ENCODE results near the gene TLE2. TPM values are rescaled to one million over a fixed set of nuclear protein-coding genes. Genes with fewer than 3 reads are reported as not detected.

Gene TLE2
- total and polyA plus RNA-seq, 2 donors = 2.0 to 16.8 TPM

DNA sequence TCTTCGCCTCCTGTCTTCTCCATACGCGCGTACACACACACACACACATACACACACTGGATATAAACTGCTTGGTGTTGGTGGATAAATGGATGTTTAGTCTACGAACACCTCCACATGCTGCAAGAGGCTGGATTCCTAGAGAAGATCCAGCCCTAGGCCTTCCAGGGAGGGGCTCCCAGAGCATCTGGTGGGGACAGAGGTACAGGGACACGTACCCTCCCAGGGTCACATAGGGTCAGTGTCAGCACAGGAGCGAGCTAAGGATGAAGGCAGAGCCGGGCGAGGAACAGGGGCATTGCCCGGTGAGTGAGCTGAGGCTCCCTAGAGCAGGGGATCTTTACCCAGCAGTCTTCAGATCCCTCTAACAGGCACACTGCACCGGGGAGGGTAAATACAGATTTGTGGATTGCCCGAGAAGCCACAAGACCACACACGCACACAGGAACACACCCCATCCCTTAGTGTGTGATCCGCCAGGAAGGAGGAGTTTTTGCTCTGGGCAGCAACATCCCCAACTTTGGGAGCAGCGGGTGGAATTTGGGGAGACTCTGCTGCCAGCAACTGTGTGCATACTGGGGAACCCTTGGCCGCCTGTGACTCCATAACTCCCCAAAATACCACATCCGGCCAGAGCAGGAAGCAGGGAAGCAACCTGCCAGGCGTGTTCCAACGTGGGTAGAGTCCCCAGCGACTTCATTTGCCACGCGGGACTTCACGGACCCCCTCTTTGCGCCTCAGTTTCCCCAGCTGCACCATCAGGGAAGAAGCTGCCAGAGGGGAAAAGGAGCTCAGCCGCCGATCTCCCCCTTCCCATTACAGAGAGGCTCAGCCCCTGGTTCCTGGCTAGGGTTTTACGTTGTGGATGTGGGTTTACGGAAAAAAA is 5.8 kb upstream of the TLE2 start:
- Histone ChIP-seq H3K27me3 (ENCODE audit: control insufficient read depth in 2 of 2, insufficient read depth in 1 of 2, low read length in 1 of 2) (peaks cover 10 to 54% of the 10 kb centered on the region in 2 donors), H3K9me3 (ENCODE audit: control insufficient read depth in 2 of 2, insufficient read depth in 1 of 2, low read length in 1 of 2) (peaks cover 0 to 11% of the 10 kb centered on the region in 2 donors), H3K4me3 (ENCODE audit: low read length in 2 of 2) (peak overlapping the region; percentile 54 to 63), H3K27ac (ENCODE audit: low read depth in 1 of 2, low read length in 1 of 2) (peak overlapping the region; percentile 55 to 77), H3K36me3 (ENCODE audit: control insufficient read depth in 2 of 2, insufficient read depth in 2 of 2, low read length in 1 of 2) (no peaks in the 10 kb centered on the region), H3K4me1 (ENCODE audit: control insufficient read depth in 2 of 2, insufficient read depth in 2 of 2, low read length in 2 of 2) (peaks cover 17 to 26% of the 10 kb centered on the region in 2 donors)
- peak in 4 of 9 donors; percentile 43 to 75 (median 54) for DNase-seq (ENCODE audit: low read depth in 6 of 9, low spot score in 9 of 9)
- WGBS = 17% methylated on average over 28 of the region's 28 CpGs

DNA sequence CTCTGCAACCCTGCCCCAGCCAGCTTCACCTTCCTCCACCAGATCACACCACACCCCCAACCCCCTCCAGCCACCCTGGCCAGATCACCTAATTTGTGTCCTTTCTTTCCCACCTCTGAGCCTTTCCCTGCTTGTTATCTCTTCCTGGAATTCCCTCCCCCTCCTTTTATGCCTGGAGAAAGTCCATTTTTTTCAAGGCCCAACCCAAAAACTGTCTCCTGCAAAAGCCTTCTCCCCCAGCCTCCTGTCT is 5.3 kb upstream of the TLE2 start:
- no peak for DNase-seq (ENCODE audit: low read depth in 6 of 9, low spot score in 9 of 9)
- H3K27ac ChIP-seq (ENCODE audit: low read depth in 1 of 2, low read length in 1 of 2) = peak overlapping the region in 1 of 2 donors; percentile 10

DNA sequence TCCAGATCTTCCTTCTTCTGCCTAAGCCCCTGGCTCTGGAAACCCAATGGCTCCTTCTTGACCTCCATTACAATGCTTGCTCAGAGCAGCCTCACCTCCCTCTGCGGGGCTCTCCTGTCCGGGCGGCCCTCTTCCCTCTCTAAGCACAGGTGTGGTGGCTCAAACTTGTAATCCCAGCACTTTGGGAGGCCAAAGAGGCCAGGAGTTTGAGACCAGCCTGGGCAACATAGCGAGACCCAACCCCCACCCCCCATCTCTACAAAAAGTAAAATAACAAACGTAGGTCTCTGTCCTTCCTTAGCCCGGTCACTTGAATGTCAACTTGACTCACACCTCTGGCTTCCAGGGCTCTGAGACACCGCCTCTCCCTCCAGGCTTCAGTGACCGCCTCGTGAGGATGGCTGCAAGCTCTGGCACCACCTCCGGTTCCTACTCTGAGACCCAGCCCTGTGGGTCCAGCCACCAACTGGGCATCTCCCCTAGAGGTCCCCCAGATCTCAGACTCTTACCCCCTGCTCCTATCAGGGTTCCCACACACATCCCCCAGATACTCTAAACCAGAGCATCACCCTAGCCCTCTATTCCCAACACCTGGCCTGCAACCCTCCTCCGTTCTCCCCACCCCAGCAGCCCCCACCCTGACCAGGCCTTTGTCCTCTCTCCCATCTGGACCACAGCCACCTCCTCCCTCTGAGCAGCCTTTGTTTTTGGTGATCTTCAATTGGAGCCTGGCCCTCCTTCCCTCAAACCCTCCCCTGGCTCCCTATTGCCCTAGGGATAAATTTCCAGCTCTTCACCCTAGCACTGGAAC is 4.7 kb upstream of the TLE2 start:
- no peak overlapping the region for H3K4me3 ChIP-seq (ENCODE audit: low read length in 2 of 2)
- 95% methylated on average over 11 of the region's 11 CpGs for WGBS
- no peak overlapping the region for H3K27ac ChIP-seq (ENCODE audit: low read depth in 1 of 2, low read length in 1 of 2)
- H3K9me3 ChIP-seq (ENCODE audit: control insufficient read depth in 2 of 2, insufficient read depth in 1 of 2, low read length in 1 of 2) = peaks cover 0 to 11% of the 10 kb centered on the region in 2 donors
- H3K4me1 ChIP-seq (ENCODE audit: control insufficient read depth in 2 of 2, insufficient read depth in 2 of 2, low read length in 2 of 2) = peaks cover 17 to 31% of the 10 kb centered on the region in 2 donors
- peaks cover 17 to 61% of the 10 kb centered on the region in 2 donors for H3K27me3 ChIP-seq (ENCODE audit: control insufficient read depth in 2 of 2, insufficient read depth in 1 of 2, low read length in 1 of 2)
- DNase-seq (ENCODE audit: low read depth in 6 of 9, low spot score in 9 of 9) = no peak
- H3K36me3 ChIP-seq (ENCODE audit: control insufficient read depth in 2 of 2, insufficient read depth in 2 of 2, low read length in 1 of 2) = no peaks in the 10 kb centered on the region

More for the DNA sequence above, 5.3 kb upstream of the TLE2 start:
- Histone ChIP-seq H3K4me3 (ENCODE audit: low read length in 2 of 2) (no peak overlapping the region), H3K36me3 (ENCODE audit: control insufficient read depth in 2 of 2, insufficient read depth in 2 of 2, low read length in 1 of 2) (no peaks in the 10 kb centered on the region), H3K9me3 (ENCODE audit: control insufficient read depth in 2 of 2, insufficient read depth in 1 of 2, low read length in 1 of 2) (peaks cover 0 to 11% of the 10 kb centered on the region in 2 donors), H3K27me3 (ENCODE audit: control insufficient read depth in 2 of 2, insufficient read depth in 1 of 2, low read length in 1 of 2) (peaks cover 14 to 59% of the 10 kb centered on the region in 2 donors), H3K4me1 (ENCODE audit: control insufficient read depth in 2 of 2, insufficient read depth in 2 of 2, low read length in 2 of 2) (peaks cover 17 to 30% of the 10 kb centered on the region in 2 donors)

DNA sequence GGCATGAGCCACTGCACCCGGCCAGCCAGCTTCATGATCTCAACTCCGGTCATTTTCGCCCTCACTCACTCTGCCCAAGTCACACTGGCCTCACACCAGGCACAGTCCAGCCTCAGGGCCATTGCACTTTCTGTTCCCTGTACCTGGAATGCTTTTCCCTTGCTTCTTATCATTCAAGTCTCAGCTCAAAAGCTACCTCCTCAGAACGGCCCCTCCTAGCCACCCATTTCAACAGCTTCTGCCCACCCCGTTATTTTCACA is 2.5 kb upstream of the TLE2 start:
- Histone ChIP-seq H3K27me3 (ENCODE audit: control insufficient read depth in 2 of 2, insufficient read depth in 1 of 2, low read length in 1 of 2) (peaks cover 34 to 84% of the 10 kb centered on the region in 2 donors), H3K4me3 (ENCODE audit: low read length in 2 of 2) (no peak overlapping the region), H3K9me3 (ENCODE audit: control insufficient read depth in 2 of 2, insufficient read depth in 1 of 2, low read length in 1 of 2) (peaks cover 0 to 14% of the 10 kb centered on the region in 2 donors), H3K27ac (ENCODE audit: low read depth in 1 of 2, low read length in 1 of 2) (no peak overlapping the region), H3K36me3 (ENCODE audit: control insufficient read depth in 2 of 2, insufficient read depth in 2 of 2, low read length in 1 of 2) (no peaks in the 10 kb centered on the region), H3K4me1 (ENCODE audit: control insufficient read depth in 2 of 2, insufficient read depth in 2 of 2, low read length in 2 of 2) (peaks cover 20 to 38% of the 10 kb centered on the region in 2 donors)
- WGBS = 92% methylated on average over 5 of the region's 5 CpGs
- DNase-seq (ENCODE audit: low read depth in 6 of 9, low spot score in 9 of 9) = no peak

DNA sequence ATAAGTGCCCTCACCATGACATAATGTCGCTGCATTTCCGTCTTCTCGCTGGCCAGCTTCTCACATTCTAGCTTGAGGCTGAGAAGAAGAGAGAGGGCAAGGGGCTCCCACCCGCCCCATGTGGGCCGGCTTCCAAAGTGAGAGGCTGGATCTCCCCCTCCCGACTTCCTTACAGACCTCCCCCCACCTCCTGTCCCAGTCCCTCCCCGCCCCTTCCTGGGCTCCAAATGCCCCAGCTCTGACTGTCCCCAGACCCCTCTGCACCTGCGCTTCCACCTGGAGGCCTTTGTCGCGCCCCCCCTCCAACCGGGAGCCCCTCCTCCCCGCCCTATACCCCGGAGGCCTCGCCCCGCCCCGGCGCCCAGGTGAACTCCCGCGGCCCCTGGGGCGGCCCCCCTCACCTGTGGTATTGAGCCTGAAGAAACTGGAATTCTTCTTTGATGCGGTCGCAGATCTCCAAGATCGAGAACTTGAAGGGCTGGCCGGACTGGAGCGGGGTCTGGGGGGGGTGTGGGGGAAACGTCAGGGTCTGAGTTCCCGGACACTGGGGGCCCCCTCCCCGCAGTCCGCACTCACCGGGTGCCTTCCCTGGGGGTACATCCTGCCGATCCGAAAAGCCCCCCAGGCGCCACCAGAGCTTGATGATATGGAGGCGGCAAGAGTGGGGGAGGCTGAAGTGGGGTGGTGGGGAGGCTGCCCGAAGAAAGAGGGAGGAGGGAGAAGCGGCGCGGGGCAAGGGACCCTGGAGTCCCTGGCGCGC is 595 bp downstream of the TLE2 start:
- Histone ChIP-seq H3K36me3 (ENCODE audit: control insufficient read depth in 2 of 2, insufficient read depth in 2 of 2, low read length in 1 of 2) (no peaks in the 10 kb centered on the region), H3K27ac (ENCODE audit: low read depth in 1 of 2, low read length in 1 of 2) (peak overlapping the region in 1 of 2 donors; percentile 18), H3K27me3 (ENCODE audit: control insufficient read depth in 2 of 2, insufficient read depth in 1 of 2, low read length in 1 of 2) (peaks cover 55 to 94% of the 10 kb centered on the region in 2 donors), H3K4me3 (ENCODE audit: low read length in 2 of 2) (peak overlapping the region; percentile 39 to 80), H3K9me3 (ENCODE audit: control insufficient read depth in 2 of 2, insufficient read depth in 1 of 2, low read length in 1 of 2) (peaks cover 0 to 7% of the 10 kb centered on the region in 2 donors), H3K4me1 (ENCODE audit: control insufficient read depth in 2 of 2, insufficient read depth in 2 of 2, low read length in 2 of 2) (peaks cover 11 to 31% of the 10 kb centered on the region in 2 donors)
- peak in 1 of 9 donors; percentile 43 for DNase-seq (ENCODE audit: low read depth in 6 of 9, low spot score in 9 of 9)
- 1% methylated on average over 40 of the region's 40 CpGs for WGBS

DNA sequence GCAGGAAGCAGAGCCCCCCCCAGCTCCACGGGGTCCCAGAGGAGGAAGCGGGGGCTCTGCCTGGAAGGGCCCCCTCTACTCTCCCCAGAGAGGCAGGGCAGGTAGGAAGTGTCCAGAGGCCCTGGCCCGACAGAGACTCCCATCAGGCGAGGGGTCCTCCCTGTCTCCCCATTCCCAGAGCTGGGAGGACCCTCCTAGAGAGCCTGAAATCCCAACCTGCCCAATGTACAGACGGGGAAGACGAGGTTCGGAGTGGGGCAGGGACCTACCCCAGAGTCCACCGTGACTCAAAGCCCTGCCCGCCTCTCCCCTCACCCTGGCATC is 1.1 kb downstream of the TLE2 start:
- peaks cover 55 to 97% of the 10 kb centered on the region in 2 donors for H3K27me3 ChIP-seq (ENCODE audit: control insufficient read depth in 2 of 2, insufficient read depth in 1 of 2, low read length in 1 of 2)
- DNase-seq (ENCODE audit: low read depth in 6 of 9, low spot score in 9 of 9) = no peak
- peaks cover 0 to 7% of the 10 kb centered on the region in 2 donors for H3K9me3 ChIP-seq (ENCODE audit: control insufficient read depth in 2 of 2, insufficient read depth in 1 of 2, low read length in 1 of 2)
- 38% methylated on average over 9 of the region's 9 CpGs for WGBS
- peaks cover 11 to 31% of the 10 kb centered on the region in 2 donors for H3K4me1 ChIP-seq (ENCODE audit: control insufficient read depth in 2 of 2, insufficient read depth in 2 of 2, low read length in 2 of 2)
- no peak overlapping the region for H3K4me3 ChIP-seq (ENCODE audit: low read length in 2 of 2)
- no peaks in the 10 kb centered on the region for H3K36me3 ChIP-seq (ENCODE audit: control insufficient read depth in 2 of 2, insufficient read depth in 2 of 2, low read length in 1 of 2)
- H3K27ac ChIP-seq (ENCODE audit: low read depth in 1 of 2, low read length in 1 of 2) = no peak overlapping the region

DNA sequence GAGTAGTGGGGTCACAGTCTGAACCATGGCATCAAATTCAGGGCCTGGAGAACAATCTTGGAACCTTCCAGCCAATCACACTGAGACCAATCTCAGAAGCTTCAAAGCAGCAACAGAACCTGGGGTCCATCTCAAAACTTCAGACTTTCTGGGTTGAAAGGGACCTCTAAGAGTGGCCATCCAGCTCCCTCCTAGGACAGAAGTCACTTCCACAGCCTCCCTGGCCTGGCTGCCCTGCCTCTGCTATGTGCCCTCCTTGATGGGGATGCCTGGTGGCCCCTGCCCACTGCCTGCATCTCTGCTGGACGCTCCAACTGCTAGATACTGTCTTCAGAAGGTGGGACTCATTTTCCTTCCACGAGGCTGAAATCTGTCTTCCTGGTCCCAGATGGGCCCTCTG is 1.8 kb downstream of the TLE2 start:
- H3K9me3 ChIP-seq (ENCODE audit: control insufficient read depth in 2 of 2, insufficient read depth in 1 of 2, low read length in 1 of 2) = peaks cover 0 to 7% of the 10 kb centered on the region in 2 donors
- 73% methylated on average over 2 of the region's 2 CpGs for WGBS
- H3K4me1 ChIP-seq (ENCODE audit: control insufficient read depth in 2 of 2, insufficient read depth in 2 of 2, low read length in 2 of 2) = peaks cover 11 to 31% of the 10 kb centered on the region in 2 donors
- H3K27me3 ChIP-seq (ENCODE audit: control insufficient read depth in 2 of 2, insufficient read depth in 1 of 2, low read length in 1 of 2) = peaks cover 55 to 93% of the 10 kb centered on the region in 2 donors
- no peak overlapping the region for H3K27ac ChIP-seq (ENCODE audit: low read depth in 1 of 2, low read length in 1 of 2)
- H3K4me3 ChIP-seq (ENCODE audit: low read length in 2 of 2) = no peak overlapping the region
- no peaks in the 10 kb centered on the region for H3K36me3 ChIP-seq (ENCODE audit: control insufficient read depth in 2 of 2, insufficient read depth in 2 of 2, low read length in 1 of 2)
- no peak for DNase-seq (ENCODE audit: low read depth in 6 of 9, low spot score in 9 of 9)

DNA sequence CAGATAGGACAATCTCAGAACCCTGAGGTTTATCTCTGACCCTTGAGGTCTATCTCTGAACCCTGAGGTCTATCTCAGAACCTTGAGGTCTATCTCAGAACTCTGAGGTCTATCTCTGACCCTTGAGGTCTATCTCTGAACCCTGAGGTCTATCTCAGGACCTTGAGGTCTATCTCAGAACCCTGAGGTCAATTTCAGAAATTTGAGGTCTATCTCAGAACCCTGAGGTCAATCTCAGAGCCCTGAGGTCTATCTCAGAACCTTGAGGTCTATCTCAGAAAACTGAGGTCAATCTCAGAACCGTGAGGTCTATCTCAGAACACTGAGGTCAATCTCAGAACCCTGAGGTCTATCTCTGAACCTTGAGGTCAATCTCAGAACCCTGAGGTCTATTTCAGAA is 2.3 kb downstream of the TLE2 start:
- 97% methylated on average over 1 of the region's 1 CpG for WGBS
- no peak for DNase-seq (ENCODE audit: low read depth in 6 of 9, low spot score in 9 of 9)
- H3K27me3 ChIP-seq (ENCODE audit: control insufficient read depth in 2 of 2, insufficient read depth in 1 of 2, low read length in 1 of 2) = peaks cover 55 to 88% of the 10 kb centered on the region in 2 donors

DNA sequence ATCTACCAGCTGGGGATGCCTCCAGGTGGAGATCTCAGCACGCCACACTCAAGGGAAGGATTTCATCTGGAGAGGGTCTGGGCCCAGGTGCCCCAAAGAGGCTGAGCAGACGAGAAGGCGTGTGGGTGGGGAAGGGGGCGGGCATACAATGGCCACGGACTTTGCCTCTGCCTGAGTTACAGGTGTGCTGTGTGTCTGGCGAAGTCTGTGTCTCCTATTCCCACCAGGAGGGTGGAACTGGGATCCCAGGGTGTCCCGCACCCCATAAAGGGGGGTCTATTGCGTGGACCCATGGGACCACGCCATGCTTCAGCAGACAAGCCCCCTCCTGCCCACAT is 3.6 kb downstream of the TLE2 start:
- H3K4me1 ChIP-seq (ENCODE audit: control insufficient read depth in 2 of 2, insufficient read depth in 2 of 2, low read length in 2 of 2) = peaks cover 11 to 31% of the 10 kb centered on the region in 2 donors
- peaks cover 51 to 78% of the 10 kb centered on the region in 2 donors for H3K27me3 ChIP-seq (ENCODE audit: control insufficient read depth in 2 of 2, insufficient read depth in 1 of 2, low read length in 1 of 2)
- no peaks in the 10 kb centered on the region for H3K36me3 ChIP-seq (ENCODE audit: control insufficient read depth in 2 of 2, insufficient read depth in 2 of 2, low read length in 1 of 2)
- DNase-seq (ENCODE audit: low read depth in 6 of 9, low spot score in 9 of 9) = no peak
- 61% methylated on average over 9 of the region's 9 CpGs for WGBS
- H3K9me3 ChIP-seq (ENCODE audit: control insufficient read depth in 2 of 2, insufficient read depth in 1 of 2, low read length in 1 of 2) = peaks cover 0 to 3% of the 10 kb centered on the region in 2 donors
- no peak overlapping the region for H3K27ac ChIP-seq (ENCODE audit: low read depth in 1 of 2, low read length in 1 of 2)
- H3K4me3 ChIP-seq (ENCODE audit: low read length in 2 of 2) = no peak overlapping the region

More for the DNA sequence above, 2.3 kb downstream of the TLE2 start:
- H3K9me3 ChIP-seq (ENCODE audit: control insufficient read depth in 2 of 2, insufficient read depth in 1 of 2, low read length in 1 of 2) = peaks cover 0 to 7% of the 10 kb centered on the region in 2 donors
- H3K36me3 ChIP-seq (ENCODE audit: control insufficient read depth in 2 of 2, insufficient read depth in 2 of 2, low read length in 1 of 2) = no peaks in the 10 kb centered on the region
- H3K4me3 ChIP-seq (ENCODE audit: low read length in 2 of 2) = no peak overlapping the region
- H3K27ac ChIP-seq (ENCODE audit: low read depth in 1 of 2, low read length in 1 of 2) = no peak overlapping the region
- H3K4me1 ChIP-seq (ENCODE audit: control insufficient read depth in 2 of 2, insufficient read depth in 2 of 2, low read length in 2 of 2) = peaks cover 11 to 31% of the 10 kb centered on the region in 2 donors

All from thymus (tissue), 11 donors.